Limb (tissue), 2 donors: ENCODE results near the gene SIX2.
"Not testable (repeated sequence)": the region's sequence is repeated elsewhere in the genome, so short reads cannot be mapped to it uniquely, and the experiment has no call there.

Experiments used
- DNase-seq, 2 donors: peaks; one replicate each; pipeline ENCODE4 v3.0.0-alpha.2; 2016; ENCODE audit errors: extremely low spot score in 2 of 2

The SIX2 gene

GRCh38 chr2:45009303-45009927, at the start of gene SIX2:
Gene SIX2, minus strand, starts transcription at chr2:45009452. Its CDS starts 342 bp downstream, at chr2:45009110.
- peak; percentile 93 to 96 for DNase-seq

- no peak for DNase-seq
These were observed 45.9 kb upstream of the SIX2 start for GRCh38 chr2:45055162-45055605.

- DNase-seq: no peak
These were observed 44.7 kb upstream of the SIX2 start for GRCh38 chr2:45053966-45054365.

GRCh38 chr2:45052388-45052928, 43.2 kb upstream of the SIX2 start:
- DNase-seq: no peak

- no peak for DNase-seq
These were observed 40.5 kb upstream of the SIX2 start for GRCh38 chr2:45049569-45050336.

GRCh38 chr2:45047301-45047700, 38.0 kb upstream of the SIX2 start:
- no peak for DNase-seq

- DNase-seq: no peak
These were observed 37.5 kb upstream of the SIX2 start for GRCh38 chr2:45046786-45047185.

GRCh38 chr2:45045706-45046105, 36.5 kb upstream of the SIX2 start:
- no peak for DNase-seq

GRCh38 chr2:45044916-45045315, 35.7 kb upstream of the SIX2 start:
- no peak for DNase-seq

GRCh38 chr2:45043174-45043573, 33.9 kb upstream of the SIX2 start:
- no peak for DNase-seq

- no peak for DNase-seq
These were observed 33.1 kb upstream of the SIX2 start for GRCh38 chr2:45042401-45042800.

GRCh38 chr2:45040786-45041185, 31.5 kb upstream of the SIX2 start:
- DNase-seq: no peak

GRCh38 chr2:45039804-45040203, 30.6 kb upstream of the SIX2 start:
- DNase-seq: not testable (repeated sequence)

- not testable (repeated sequence) for DNase-seq
These were observed 29.6 kb upstream of the SIX2 start for GRCh38 chr2:45038861-45039260.

- no peak for DNase-seq
These were observed 24.1 kb upstream of the SIX2 start for GRCh38 chr2:45033302-45033701.

GRCh38 chr2:45031028-45031427, 21.8 kb upstream of the SIX2 start:
- no peak for DNase-seq

- no peak for DNase-seq
These were observed 21.3 kb upstream of the SIX2 start for GRCh38 chr2:45030553-45030952.

- DNase-seq: no peak
These were observed 20.0 kb upstream of the SIX2 start for GRCh38 chr2:45029215-45029614.

GRCh38 chr2:45028276-45028675, 19.0 kb upstream of the SIX2 start:
- DNase-seq: no peak

- no peak for DNase-seq
These were observed 17.7 kb upstream of the SIX2 start for GRCh38 chr2:45026924-45027450.

- no peak for DNase-seq
These were observed 15.5 kb upstream of the SIX2 start for GRCh38 chr2:45024600-45025291.

GRCh38 chr2:45024097-45024496, 14.8 kb upstream of the SIX2 start:
- no peak for DNase-seq
